HT-29 (cell line): ENCODE measurements around the gene PALB2. TPM values are rescaled to one million over a fixed set of nuclear protein-coding genes. Genes with fewer than 3 reads are reported as not detected.
A peak's percentile ranks its signal among the peaks of the same experiment; 100 is the strongest.
"Not testable (repeated sequence)": the region's sequence is repeated elsewhere in the genome, so short reads cannot be mapped to it uniquely, and the experiment has no call there.

Source experiments
- DNase-seq: peaks from one replicate; pipeline ENCODE4 v3.0.0-alpha.2; 2015; ENCODE audit warnings: low spot score
- total RNA-seq: library from RNA; depleted of rRNA; stranded (reverse); fragments of >200 nt; shearing (Covaris generic); gene quantifications from 2 replicates; pipeline ENCODE4 v1.2.3, GENCODE V29; 2014

The PALB2 gene
- total RNA-seq, 1 experiment from 2014 or later, result 7.0 TPM

DNA sequence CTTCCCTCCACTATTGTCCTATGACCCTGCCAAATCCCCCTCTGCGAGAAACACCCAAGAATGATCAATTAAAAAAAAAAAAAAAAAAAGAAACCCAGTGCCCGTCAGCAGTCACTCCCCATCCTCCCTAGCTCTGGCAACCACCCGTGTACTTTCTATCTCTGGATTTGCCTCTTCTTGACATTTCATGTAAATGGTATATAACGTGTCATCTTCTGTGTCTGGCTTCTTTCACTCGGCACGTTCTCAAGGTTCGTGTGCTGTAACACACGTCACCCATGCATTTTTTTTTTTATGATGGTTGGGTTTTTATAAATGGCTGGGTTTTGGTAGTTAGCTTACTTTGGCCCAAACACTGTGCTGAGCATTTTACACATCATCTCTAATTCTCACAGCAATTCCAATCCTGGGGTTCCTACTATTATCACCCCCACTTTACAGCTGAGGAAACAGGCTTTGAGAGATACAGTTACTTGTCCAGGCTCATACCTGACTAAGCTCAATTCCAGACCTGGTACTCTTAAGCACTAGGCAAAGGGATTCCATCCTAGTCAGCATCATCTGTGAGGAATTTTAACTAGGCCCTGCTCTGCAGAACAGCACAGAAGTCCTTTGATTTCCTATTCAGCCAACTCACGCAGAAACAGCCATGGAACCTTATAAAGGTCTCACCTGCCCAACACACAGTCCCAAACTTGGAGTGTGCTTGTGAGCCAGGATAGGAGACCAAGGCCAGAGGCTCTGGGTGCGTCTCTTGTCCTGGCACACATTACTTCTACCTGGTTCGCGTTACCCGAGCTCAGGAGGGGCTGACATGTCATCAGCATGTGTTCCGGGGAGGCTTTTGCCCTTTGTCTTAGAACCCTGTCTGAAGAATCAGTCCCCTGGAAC lies 56.7 kb downstream of the PALB2 start:
- DNase-seq, result no peak

DNA sequence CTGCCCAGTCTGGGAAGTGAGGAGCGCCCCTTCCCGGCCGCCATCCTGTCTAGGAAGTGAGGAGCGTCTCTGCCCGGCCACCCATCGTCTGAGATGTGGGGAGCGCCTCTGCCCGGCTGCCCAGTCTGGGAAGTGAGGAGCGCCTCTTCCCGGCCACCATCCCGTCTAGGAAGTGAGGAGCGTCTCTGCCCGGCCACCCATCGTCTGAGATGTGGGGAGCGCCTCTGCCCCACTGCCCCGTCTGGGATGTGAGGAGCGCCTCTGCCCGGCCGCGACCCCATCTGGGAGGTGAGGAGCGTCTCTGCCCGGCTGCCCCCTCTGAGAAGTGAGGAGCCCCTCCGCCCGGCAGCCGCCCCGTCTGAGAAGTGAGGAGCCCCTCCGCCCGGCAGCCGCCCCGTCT lies 57.8 kb downstream of the PALB2 start:
- not testable (repeated sequence) for DNase-seq

DNA sequence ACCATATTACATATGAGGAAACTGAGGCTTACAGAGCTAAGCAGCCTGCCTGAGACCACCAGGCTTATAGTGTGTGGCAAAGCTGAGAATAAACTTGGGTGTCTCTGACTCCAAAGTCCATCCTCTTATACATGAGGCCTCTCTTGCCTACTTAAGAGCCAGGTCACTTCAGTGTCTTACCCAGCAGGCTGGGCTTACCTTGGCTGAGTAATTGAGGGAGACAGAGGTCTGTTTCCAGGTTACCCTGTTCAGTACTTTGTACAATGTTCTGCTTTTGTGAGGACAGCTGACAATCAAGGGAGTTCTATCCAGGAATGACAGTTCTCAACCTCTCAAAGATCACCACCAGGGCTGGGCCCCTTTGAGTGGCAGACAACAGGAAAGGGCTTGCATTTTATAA lies 59.3 kb downstream of the PALB2 start:
- no peak for DNase-seq

DNA sequence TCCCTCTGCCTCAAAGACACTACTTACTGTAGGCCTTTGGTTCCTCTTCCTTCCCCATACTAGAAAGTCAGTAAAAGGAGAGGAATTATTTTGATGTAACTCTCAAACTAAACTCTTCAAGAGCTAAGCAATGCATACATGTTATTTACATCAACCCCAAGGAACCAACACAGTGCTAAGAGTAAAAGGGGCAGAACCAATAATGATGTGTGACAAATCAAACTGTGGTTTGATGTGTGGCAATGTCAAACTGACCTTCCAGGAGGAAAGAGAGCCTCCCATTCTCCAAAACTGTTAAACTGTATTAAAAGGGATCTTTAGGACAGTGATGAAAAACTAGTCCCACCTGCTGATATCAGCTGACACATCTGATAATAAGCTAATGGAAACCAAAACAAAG lies 60.7 kb downstream of the PALB2 start:
- DNase-seq, result no peak

DNA sequence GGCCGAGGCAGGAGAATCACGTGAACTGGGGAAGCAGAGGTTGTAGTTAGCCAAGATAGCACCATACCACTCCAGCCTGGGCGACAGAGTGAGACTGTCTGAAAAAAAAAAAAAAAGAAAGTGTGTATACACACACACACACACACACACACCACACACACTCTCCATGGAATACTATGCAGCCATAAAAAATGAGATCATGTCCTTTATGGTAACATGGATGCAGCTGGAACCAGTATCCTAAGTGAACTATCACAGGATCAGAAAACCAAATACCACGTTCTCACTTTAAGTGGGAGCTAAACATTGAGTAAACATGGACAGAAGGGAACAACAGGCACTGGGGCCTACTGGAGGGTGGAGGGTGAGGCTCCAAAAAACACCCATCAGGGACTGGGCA lies 61.7 kb downstream of the PALB2 start:
- DNase-seq, result no peak

GRCh38 chr16:23578101-23578830 lies 62.8 kb downstream of the PALB2 start:
- no peak for DNase-seq

- DNase-seq, result no peak
These were observed 63.6 kb downstream of the PALB2 start for GRCh38 chr16:23577493-23577892.

DNA sequence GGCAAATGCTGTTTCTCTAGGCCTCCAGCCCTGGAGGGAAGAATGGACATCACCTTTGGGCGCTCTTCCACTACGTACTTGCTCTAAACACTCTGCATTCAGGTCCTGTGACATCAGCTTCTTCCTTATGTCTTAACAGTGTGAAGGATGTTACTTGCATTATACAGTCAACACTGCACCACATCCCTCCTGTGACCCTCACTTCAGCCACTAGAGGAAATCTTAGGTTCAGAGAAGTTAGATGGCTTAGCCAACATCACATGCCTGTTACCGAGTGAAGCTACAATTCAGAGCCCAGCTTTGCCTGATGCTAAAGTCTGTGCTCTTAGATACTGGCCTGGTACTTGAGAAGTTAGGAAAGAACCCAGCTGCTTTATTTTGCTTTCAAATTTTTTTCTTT lies 65.3 kb downstream of the PALB2 start:
- DNase-seq, result no peak

DNA sequence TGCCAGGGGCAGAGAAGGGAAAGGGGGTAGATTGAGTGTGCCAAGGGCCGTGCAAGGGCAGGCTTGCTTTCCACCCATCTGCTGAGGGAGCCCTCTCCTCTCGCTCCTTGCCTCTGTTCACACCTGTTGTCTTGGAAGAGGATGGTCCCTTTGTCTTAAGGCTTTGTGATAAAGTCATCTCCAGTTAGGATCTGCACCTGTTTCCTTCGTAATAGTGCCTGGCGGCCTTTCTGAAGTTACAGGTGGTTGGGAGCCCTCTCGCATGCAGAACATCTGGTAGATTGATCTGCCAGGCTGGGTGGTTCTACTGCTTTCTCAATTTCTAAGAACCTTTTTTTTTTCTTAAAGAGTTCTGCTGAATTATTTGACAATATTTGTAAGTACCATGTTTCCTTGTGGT lies 67.3 kb downstream of the PALB2 start:
- no peak for DNase-seq

GRCh38 chr16:23572394-23572793 lies 68.7 kb downstream of the PALB2 start:
- DNase-seq, result no peak

- DNase-seq, result no peak
These were observed 69.2 kb downstream of the PALB2 start for GRCh38 chr16:23571895-23572294.

- DNase-seq, result no peak
These were observed 70.0 kb downstream of the PALB2 start for GRCh38 chr16:23570992-23571632.

DNA sequence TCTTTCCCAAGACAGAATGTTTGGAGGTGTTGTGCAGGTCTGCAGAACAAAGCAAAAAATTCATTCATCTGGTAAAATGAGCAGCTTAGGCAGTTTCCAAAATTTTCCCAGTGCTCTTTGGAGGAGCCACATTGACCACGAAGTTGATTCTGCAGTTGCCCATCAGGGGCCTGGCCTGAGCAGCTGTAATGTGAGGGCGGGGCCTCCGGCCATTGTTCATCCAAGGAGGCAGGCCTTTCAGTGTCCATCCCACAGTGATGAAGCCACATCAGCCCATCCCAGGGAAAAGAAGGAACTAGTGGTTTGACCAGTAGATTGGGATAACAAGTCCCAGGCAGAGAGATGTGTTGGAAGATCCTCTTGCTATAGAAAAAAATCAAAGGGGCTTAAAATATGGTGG lies 73.5 kb downstream of the PALB2 start:
- no peak for DNase-seq

DNA sequence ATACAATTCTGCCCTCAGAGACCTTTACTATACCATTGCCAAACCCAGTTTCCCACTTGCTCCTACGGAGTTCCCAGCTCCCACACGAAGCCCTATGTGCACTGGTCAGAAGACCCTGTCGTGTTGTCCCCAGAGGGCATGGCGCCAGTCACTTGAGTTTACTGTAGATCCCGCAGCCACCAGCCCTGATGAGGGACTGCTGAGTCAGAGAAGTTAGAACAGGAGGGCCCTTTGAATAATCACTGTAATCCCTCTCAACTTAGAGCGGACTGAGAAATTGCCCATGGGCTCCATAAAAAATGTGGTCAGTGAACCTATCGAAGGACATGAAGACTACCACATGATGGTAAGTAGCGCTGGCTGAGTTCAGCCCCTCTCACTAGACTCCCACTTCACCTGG lies 74.4 kb downstream of the PALB2 start:
- no peak for DNase-seq

DNA sequence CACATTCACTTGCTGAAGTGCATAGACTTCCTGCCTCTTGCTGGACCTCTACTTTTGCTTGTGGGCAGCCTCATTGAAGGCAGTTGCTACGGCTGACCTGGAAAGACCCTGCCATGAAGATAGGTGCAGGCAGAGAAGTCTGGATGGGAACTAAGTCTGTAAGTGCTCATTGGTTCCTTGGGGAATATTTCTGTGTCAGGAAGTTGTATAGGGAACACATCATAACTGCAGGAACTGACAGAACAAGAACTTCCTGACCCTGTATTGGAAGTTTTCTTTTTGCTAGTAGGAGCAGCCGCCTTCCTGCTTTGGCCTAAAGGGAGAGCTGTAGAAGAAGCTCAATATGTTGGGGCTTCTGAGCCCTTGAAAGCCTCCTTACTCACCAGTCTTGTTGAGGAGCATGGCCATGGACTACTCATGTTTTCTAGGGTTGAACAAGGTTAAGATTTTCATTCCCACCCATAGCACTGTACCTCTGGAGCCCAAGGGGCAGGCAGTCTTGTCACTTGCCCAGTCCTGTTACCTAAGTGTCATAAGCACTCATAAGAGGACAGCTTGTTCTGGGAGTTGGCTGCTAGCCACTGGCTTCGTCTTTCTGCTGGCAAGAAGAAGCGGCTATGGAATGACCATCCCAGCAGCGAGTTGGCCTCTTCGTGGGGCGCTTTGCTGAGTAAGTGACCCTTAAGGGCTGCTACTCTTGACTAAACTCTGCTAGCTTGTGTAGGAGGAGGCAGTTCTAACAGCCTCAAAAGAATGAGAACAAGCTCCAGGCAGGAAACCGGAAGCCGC lies 76.3 kb downstream of the PALB2 start:
- DNase-seq, result no peak

DNA sequence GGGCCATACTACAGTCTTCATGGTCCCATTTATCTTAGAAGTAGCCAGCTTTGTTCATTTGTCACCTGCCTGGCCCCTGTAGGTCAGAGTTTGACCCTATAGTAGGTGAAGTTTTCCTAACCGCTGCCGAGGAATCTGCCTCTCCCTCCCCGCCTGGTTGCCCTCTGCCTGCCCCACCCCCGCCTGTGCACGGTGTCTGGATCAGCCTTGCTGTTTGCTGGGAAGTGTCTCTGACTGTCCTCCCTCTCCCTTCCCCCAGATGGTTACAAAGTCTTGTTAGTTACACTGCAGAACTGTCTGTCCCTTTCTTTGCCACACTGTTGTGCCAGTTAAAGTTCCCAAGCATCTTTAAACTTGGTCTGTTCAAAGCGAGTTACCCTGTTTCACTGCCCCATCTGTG lies 77.9 kb downstream of the PALB2 start:
- DNase-seq, result no peak

GRCh38 chr16:23562505-23562904 lies 78.6 kb downstream of the PALB2 start:
- DNase-seq, result no peak

DNA sequence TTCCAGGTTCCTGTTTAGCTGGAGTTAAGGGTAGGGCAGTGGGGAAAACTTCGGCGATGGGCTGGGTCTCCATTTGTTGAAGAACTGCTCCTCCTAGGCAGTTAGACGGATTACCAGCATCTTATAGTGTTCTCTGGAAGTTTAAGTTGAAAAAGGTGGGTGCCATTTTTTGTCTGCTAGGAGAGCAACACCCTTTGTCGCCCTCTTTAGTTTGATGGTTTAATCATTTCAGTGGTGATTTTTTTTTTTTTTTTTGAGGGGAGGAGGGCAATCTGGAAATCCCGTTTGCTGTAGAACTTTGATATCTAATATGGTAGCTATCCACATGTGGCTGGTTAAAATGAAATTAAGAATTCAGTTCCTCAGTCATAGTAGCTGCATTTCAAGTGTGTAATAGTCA lies 79.5 kb downstream of the PALB2 start:
- DNase-seq, result no peak

DNA sequence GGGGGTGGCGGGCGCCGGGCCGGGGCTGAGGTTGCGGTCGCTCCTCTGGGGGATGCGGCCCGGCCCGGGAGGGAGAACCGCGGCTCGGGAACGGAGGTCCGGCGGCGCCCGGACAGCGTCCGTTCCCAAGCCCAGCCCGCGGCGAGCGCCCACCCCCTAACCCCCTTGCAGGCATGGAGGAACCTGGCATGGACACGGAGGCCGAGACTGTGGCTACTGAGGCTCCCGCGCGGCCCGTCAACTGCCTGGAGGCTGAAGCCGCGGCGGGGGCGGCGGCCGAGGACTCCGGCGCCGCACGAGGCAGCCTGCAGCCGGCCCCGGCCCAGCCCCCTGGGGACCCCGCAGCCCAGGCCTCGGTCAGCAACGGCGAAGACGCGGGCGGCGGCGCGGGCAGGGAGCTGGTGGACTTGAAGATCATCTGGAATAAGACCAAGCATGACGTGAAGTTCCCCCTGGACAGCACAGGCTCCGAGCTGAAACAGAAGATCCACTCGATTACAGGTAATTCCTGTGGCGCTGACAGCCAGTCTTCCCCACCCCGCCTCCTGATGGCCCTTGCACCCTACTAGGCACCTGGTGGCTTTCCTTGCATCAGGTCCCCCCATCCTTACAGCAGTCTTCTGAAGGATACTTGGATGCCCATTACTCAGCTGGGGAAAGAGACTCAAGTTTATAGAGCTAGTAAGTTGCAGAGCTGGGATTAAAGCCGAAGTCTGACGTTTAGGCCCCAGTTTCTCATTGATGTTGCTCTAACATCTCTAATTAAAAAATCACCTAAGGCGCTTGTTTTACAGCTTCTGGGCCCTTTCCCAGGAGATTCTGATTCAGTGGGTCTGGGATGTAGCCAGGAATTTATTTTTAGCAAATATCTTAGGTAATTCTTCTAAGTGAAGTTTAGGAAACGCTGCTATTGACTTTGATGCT lies 83.1 kb downstream of the PALB2 start:
- peak; percentile 20 for DNase-seq
